ENCODE measurements around the gene FEV.
"Not testable (repeated sequence)": the region's sequence is repeated elsewhere in the genome, so short reads cannot be mapped to it uniquely, and the experiment has no call there.

The FEV gene

DNA sequence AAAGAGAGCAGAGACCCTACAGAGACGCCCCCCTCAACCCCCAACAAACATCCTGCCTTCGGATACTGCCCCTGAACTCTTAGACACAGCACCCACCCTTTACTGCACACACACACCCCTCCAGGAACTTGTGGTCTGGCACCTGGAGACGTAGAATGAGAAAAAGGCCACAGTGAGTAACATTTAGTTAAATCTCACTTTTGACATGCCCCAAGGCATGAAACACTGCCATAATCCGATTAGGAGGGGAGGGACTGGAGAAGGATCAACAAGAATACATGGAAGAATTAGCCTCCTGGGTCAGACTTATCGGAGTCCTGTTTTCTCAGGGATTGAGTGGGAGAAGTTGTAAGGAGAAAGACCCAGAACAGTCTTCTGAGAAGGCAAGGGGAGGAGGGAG is 21.4 kb downstream of the FEV start:
- no peak for DNase-seq

DNA sequence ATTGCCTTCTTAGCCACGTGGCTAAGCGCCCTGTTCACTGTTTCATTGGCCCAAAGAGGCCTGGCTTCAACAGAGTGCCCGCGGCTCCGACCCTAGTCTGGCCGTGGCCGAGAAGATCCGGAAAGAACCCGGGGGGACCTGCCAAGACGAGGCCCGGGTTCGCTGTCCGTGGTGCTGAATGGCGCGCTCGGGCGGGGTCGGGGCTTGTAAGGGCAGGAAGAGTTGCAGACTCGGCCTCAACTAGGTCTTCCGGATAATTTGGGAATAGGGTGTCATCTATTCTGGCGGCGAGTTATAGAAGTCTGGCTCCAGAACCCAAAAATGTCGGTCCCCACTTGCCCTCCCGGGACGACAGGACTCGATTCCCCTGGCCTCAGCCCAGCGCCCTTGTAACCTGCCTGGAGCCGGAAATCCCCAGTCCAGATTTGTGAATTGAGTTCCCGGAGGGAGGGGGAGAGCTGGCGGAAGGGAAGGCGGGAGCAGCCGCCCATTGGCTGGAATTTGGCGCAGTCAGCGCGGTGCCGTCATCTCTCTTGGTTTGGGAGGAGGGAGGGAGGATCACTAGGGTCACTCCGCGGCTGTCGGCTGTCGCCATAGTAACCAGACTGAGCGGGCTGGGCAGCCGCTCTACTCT is 22.0 kb downstream of the FEV start:
- peak; percentile 69 to 71 for DNase-seq

DNA sequence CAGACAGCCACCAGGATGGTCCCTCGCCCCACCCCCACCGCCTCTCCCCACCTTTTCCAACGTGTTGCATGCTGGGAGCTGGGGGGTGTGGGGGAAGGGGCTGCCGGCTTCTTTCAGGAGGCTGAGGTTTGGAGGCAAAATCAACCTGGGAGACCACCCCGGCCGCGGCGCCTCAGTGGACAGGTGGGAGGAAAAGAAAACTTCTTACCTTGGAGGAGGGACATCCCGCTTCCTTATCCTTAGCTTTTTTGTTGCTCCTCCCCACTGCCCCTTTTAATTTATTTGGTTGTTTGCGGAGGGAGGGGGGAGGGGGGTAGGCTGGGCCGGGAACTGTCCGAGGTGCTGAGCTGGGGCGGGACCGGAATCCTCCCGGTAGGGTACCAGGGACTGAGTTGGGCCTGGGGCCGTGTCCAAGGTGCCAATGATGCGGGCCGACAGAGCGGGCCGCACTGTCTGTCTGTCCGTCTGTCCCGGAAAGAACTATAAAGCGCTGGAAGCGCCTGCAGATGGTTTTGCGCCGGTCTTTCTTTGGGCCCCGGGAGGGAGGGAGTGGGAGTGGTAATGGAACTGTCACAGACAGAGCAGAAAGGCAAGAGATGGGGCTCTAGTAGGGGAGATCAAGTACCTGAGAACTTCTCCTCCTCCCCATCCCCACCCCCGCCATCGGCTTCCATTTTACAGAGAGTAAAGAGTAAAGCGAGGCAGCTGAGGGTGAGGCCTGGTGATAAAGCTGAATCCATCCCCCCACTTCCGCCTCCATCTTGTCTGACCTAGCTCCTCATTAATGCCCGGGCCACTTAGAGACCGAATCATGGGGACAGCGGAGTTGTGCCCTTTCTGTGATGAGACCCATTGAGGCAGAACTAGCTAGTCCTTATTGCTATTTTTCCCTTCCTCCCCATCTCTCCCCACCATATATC is 23.1 kb downstream of the FEV start:
- DNase-seq, result peak in 1 of 2 donors; percentile 26

DNA sequence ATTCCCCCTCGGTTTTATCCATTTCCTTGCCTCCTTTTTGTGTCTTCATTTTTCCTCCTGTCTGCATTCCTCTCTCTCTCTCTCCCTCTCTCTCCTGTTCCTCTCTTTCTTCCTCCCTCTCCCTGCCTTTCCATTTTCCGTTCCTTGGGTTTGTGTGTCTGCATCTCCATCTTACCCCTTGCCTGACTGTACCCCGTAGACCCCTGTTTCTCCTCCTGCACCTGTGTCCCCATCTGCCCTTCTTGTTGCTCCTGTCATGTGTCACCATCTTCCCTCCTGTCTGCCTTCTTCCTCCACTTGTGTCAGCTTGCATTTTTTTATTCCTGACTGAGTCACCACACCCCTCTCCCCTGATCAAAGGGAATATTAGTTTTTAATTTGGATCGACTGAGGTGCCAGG is 23.8 kb downstream of the FEV start:
- DNase-seq, result no peak

DNA sequence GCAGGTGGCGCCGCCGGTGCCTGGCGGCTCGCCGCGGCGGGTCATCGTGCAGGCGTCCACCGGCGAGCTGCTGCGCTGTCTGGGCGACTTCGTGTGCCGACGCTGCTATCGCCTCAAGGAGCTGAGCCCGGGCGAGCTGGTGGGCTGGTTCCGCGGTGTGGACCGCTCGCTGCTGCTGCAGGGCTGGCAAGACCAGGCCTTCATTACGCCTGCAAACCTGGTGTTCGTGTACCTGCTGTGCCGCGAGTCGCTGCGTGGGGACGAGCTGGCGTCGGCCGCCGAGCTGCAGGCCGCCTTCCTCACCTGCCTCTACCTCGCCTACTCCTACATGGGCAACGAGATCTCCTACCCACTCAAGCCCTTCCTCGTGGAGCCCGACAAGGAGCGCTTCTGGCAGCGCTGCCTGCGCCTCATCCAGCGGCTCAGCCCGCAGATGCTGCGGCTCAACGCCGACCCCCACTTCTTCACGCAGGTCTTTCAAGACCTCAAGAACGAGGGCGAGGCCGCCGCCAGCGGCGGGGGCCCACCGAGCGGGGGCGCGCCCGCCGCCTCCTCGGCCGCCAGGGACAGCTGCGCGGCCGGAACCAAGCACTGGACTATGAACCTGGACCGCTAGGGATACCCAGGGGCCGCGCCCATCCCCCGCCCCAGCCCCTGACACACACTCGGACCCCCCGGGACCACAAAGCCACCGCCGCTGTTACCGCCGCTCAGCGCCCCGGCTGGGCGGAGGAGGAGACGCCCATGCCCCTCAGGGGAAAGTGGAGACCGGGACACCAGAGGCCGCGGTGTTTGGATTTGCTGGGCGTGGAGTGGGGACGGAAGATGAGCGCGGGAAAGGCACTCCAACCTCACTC is 24.4 kb downstream of the FEV start:
- DNase-seq, result no peak

DNA sequence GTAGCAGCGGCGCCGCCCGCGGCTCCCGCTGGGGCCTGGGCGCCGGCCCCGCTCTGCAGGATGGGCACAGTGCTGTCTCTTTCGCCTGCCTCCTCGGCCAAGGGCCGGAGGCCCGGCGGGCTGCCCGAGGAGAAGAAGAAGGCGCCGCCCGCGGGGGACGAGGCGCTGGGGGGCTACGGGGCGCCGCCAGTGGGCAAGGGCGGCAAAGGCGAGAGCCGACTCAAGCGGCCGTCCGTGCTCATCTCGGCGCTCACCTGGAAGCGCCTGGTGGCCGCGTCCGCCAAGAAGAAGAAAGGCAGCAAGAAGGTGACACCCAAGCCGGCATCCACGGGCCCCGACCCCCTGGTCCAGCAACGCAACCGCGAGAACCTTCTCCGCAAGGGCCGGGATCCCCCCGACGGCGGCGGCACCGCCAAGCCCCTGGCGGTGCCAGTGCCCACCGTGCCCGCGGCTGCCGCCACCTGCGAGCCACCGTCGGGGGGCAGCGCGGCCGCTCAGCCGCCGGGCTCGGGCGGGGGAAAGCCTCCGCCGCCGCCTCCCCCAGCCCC is 25.1 kb downstream of the FEV start:
- DNase-seq, result no peak

DNA sequence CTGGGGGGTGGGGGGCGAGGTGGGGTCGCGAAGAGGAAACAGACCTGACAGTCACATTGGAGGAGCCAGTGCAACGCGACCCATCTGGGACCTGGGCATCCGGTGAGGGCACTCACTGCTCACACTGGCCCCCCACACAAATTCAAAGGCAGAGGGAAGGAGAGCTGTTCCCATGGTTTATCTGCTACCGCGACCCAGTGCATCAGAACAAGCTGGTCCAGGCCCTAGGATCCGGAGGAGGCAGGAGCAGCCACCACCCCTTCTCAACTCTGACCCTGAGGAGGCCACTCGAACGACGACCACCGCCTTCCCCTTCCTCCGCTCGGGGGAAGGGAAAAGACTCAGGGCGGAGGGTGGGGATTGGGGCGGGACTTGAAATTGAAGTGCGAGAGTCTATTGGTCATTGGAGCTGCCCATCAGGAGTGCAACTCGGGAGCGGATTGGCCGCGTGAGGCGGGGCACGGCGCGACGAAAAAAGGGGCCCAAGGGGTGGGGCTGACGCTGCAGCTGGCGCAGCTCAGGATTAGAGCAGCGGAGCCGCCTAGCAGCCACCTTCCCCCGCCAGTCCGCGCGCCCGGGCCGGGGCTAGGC is 25.7 kb downstream of the FEV start, which contains the start of gene CDK5R2:
CDK5R2 (plus strand) TSS at position 526 of the 591 bp plus-strand sequence. CDS start 155 bp downstream, outside the sequence.
- peak; percentile 73 to 84 for DNase-seq

DNA sequence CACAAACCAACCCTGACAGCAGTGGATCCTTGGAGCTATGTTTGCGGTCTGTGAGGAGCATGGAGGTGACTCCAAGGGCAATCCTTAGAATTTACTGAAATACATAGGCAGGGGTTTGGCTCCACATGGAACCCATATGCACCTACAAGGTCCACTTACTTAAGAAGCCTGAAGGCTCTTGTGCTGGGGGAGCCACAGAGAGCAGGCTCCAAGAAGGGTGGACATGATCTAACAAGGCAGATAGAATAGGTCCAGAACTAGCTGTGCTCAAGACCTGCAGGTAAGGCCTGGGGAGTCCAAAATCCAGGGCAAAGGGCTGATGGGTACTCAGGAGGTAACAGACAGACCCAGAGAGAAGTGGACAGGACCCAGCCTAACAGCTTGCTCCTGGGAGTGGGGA is 26.7 kb downstream of the FEV start:
- DNase-seq, result no peak

DNA sequence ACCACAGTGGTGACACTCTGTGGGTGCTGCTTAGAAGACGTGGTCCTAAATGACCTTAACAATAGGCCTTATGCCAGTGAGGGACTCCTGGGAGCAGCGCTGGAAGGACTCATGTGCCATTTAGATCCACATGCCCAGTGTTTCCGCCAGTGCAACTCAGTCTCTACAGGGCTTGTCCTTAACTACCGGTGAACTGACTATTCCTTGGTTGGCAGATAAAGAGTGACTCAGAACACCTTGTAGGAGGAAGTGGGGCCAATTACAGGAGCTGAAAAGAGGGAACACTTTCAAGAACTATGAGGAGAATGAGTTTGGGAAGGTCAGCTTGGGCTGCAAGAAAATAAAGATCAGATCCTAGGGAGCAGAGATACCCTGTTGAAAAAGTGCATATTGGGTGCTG is 27.3 kb downstream of the FEV start:
- DNase-seq, result no peak

DNA sequence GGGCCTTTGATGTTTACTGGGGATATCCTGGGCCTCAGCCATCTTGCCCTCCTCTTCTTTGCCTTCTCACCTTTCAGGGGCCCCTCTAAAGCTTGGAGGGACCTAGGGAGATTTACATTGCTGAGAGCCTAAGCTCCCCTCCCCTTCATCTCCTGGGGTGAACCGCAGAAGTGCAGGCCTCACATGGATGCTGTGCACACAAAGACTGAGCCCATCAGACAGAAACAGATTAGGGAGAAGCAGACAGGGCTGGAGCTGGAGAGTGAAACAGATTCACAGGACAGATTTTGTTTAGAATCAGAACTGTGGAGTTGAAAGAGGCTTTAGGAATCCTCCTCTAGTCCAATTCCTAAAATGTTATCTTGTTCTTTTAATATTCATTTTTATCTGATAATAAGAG is 28.9 kb downstream of the FEV start:
- DNase-seq, result no peak

DNA sequence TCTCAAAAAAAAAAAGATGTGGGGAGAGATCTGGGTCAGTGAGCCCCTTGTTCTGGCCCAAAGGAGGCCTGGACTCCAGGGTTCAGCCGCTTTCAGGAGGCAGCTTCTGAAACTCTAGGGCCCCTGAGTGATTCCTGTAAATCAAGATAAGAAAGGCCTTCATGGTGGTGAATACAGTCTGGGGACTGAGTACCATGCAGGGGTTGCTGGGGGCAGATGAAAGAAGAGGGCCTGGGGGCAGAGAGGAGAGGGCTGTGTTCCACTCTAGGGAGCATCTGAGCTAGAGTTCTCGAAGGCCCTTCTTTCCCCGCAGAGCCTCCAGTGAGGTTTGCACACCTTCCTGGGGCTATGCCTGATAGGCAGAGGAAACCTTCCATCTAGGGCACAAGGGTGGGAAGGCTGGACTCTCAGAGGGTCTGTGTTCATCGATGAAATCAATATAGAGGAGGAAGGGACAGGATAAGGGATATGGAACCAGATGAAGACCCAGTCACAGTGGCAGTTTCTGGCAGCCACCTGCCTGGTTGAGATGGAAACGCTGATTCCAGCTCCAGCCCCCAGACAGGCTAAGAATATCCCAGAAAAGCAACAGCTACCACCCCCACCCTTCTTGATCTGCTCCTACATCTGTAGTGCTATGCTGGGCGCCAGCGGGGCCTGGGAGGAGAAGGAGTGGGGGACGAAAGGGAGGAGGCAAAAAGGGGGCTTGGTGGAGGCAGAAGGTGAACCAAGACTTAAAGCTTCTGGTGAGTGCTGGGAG is 30.3 kb downstream of the FEV start:
- DNase-seq, result no peak

DNA sequence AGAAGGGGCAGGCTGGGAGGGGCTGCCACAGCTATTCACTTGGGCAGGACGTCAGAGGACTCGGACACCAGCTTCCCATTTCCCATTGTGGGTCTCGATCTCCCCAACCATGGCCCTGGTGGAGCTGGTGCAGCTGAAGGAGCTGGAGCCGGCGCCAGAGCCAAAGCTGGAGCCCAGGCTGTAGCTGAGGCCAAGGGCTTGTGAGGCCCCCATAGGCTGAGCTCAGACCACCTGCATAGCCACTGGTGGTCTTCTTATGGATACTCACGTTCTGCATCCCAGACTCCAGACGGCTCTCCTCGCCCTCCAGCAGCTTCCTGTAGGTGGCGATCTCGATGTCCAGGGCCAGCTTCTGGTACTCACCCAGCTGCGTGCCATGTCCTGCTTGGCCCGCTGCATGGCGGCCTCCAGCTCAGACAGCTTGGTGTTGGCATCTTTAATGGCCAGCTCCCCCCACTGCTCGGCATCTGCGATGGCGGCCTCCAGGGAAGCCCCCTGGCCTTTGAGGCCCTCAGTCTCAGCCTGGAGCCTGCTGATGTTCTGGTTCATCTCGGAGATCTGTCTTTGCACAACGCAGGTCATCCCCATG is 31.5 kb downstream of the FEV start:
- DNase-seq, result no peak

DNA sequence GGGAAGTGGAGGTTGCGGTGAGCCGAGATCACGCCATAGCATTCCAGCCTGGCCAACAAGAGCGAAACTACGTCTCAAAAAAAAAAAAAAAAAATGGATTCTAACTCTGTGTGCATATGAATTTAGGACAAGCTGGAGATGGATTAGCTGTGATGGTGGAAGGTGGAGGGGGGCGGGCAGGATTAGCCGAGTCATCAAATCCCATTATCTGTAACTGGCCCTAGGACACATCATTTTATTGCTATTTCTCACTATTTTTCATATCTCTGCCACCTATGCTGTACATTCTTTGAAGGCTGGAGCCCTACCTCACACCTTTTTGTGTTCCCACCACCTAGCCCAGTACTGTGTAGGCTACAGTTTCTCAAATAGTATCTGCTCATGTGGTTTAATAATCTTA is 32.8 kb downstream of the FEV start:
- DNase-seq, result no peak

DNA sequence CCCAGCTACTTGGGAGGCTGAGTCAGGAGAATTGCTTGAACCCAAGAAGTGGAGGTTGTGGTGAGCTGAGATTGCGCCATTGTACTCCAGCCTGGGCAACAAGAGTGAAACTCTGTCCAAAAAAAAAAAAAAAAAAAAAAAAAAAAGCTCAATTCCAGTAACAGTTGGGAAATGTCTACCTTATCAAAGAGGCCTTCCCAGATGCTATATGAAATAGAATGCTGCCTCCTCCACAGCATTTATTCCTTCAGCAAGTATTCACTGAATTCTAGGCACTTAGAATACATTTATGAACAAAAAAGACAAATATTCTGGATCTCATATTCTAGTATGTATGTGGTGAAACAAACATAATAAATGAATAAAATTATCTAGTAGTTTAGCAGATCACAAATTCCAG is 38.4 kb downstream of the FEV start:
- DNase-seq, result no peak

DNA sequence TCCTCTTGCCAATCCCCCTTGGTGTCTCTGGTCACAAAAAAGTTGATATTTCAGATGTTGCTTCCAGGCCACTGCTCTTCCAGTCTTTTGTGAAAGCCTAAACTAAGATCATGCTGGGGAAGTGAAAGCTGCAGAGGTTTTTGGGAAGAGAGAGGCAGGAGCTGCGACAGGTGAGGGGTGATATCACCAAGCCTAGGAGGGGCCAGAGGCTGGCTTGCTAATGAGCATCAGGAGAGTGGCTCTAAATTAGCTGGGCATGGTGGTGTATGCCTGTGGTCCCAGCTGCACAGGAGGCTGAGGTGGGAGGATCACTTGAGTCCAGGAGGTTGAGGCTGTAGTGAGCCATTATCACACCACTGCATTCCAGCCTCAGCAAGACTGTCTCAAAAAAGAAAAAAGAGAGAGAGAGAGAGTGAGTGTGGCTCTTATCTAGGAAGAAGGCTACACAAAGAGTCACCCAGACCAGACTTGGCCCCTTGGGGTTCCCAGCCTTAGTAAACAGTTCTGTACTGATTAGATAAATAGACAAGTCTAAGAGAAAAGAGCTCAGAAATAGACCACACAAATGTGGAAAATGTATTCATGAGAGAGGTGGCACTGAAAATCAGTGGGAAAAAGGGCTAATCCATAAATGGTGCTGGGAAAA is 40.1 kb downstream of the FEV start:
- no peak for DNase-seq

DNA sequence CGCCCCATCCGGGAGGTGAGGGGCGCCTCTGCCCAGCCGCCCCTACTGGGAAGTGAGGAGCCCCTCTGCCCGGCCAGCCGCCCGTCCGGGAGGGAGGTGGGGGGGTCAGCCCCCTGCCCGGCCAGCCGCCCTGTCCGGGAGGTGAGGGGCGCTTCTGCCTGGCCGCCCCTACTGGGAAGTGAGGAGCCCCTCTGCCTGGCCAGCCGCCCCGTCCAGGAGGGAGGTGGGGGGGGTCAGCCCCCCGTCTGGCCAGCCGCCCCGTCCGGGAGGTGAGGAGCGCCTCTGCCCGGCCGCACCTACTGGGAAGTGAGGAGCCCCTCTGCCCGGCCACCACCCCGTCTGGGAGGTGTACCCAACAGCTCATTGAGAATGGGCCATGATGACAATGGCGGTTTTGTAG is 53.2 kb downstream of the FEV start:
- DNase-seq, result not testable (repeated sequence)
